Sigmoid colon (tissue), 7 donors: Measurements from ENCODE around the gene CCNT1. TPM values are rescaled to one million over a fixed set of nuclear protein-coding genes. Genes with fewer than 3 reads are reported as not detected.
A peak's percentile ranks its signal among the peaks of the same experiment; 100 is the strongest.

ENCODE experiments used
- DNase-seq: peaks from one replicate; pipeline ENCODE4 v3.0.0-alpha.2; 2019
- H3K27ac ChIP-seq, 4 donors: fragments of 200-600 bp; sonication (generic); one replicate each; pipeline ENCODE4 v1.5.1; 2016 to 2019; ENCODE audit warnings: mild to moderate bottlenecking in 1 of 4
- H3K27me3 ChIP-seq, 3 donors: fragments of 200-600 bp; sonication (generic); one replicate each; pipeline ENCODE4 v1.5.1; 2019; ENCODE audit warnings: mild to moderate bottlenecking in 1 of 3
- H3K36me3 ChIP-seq, 4 donors: fragments of 200-600 bp; sonication (generic); one replicate each; pipeline ENCODE4 v1.5.1; 2016 to 2019
- H3K4me1 ChIP-seq, 4 donors: fragments of 200-600 bp; sonication (generic); one replicate each; pipeline ENCODE4 v1.5.1; 2017 to 2019
- H3K4me3 ChIP-seq, 4 donors: fragments of 200-600 bp; sonication (generic); one replicate each; pipeline ENCODE4 v1.5.1; 2017 to 2019; ENCODE audit warnings: mild to moderate bottlenecking in 2 of 4, moderate library complexity in 1 of 4
- H3K9me3 ChIP-seq, 4 donors: fragments of 200-600 bp in 3 of 4; sonication (generic) in 3 of 4; one replicate each; pipeline versions ENCODE4 v1.5.1 to v1.6.1; 2013 to 2019
- CTCF ChIP-seq, 4 experiments: fragments of 450-650 bp in 3 of 4; fragments of 200-600 bp in 1 of 4; IDR thresholded peaks; one replicate each; pipeline ENCODE4 v1.5.1; 2016 to 2019; ENCODE audit warnings: antibody characterized with exemption in 4 of 4, mild to moderate bottlenecking in 3 of 4, moderate library complexity in 2 of 4
- EP300 ChIP-seq, 4 donors: sonication (generic); formaldehyde crosslinking; IDR thresholded peaks; one replicate each; pipeline ENCODE4 v1.6.1; 2017; ENCODE audit warnings: antibody characterized with exemption in 4 of 4
- POLR2A ChIP-seq, 2 donors: fragments of 450-650 bp; IDR thresholded peaks; one replicate each; pipeline ENCODE4 v1.6.1; 2016; ENCODE audit warnings: antibody characterized with exemption in 2 of 2, mild to moderate bottlenecking in 2 of 2, moderate library complexity in 2 of 2
- POLR2AphosphoS5 ChIP-seq, 4 donors: sonication (generic); formaldehyde crosslinking; IDR thresholded peaks; one replicate each; pipeline ENCODE4 v1.6.1; 2017; ENCODE audit warnings: antibody characterized with exemption in 4 of 4
- WGBS, 2 donors: extraction: QIAGEN DNeasy Blood & Tissue Kit; methylation state at CpG; one replicate each; pipeline ENCODE4 v1.1.7; 2013; 5-methylcytosine and 5-hydroxymethylcytosine counted together
- intact Hi-C: fragments of 100-400 bp; cut with DNase I; formaldehyde crosslinking; loops from one replicate; pipeline ENCODE4 v1.15.1; 2023
- polyA plus RNA-seq, 3 donors: library from polyadenylated mRNA; stranded (reverse); fragments of 200-250 nt; gene quantifications; one replicate each; pipeline ENCODE4 v1.2.3, GENCODE V29; 2013
- total RNA-seq, 4 donors: library from RNA; depleted of rRNA; stranded (reverse); fragments of >200 nt; gene quantifications; one replicate each; pipeline ENCODE4 v1.1.0, GENCODE V29; 2016
- donor health status: healthy with polysubstance abuse.
- donor health status: Bipolar disorder and iron deficiency.
- donor health status: healthy.

CCNT1 gene
- total and polyA plus RNA-seq, 7 donors = 3.0 to 29.2 (median 20.7) TPM

GRCh38 chr12:48693572-48693971 lies 22.9 kb downstream of the CCNT1 start:
- Histone ChIP-seq H3K4me1 (peaks cover 0 to 18% (median 14%) of the 10 kb centered on the region in 4 donors), H3K9me3 (no peaks in the 10 kb centered on the region), H3K4me3 (no peak overlapping the region), H3K27ac (no peak overlapping the region), H3K36me3 (peaks cover 19 to 75% (median 38%) of the 10 kb centered on the region in 4 donors), H3K27me3 (no peaks in the 10 kb centered on the region)
- intact Hi-C loops = no loop called here
- 92 to 94% methylated on average over 6 of the region's 6 CpGs for WGBS, 2 donors
- no peak for DNase-seq
- TF ChIP-seq EP300 (IDR thresholded peaks at IDR 0.05) = no peak
- no peak for TF ChIP-seq POLR2A (IDR thresholded peaks at IDR 0.05)
- no peak for TF ChIP-seq CTCF (IDR thresholded peaks at IDR 0.05)
- TF ChIP-seq POLR2AphosphoS5 (IDR thresholded peaks at IDR 0.05) = no peak

GRCh38 chr12:48691826-48692487 lies 24.6 kb downstream of the CCNT1 start:
- no peak for TF ChIP-seq CTCF (IDR thresholded peaks at IDR 0.05)
- peak overlapping the region in 1 of 4 donors; percentile 62 for H3K27ac ChIP-seq
- intact Hi-C loops = no loop called here
- 54 to 74% methylated on average over 2 of the region's 2 CpGs for WGBS, 2 donors
- peaks cover 0 to 18% (median 14%) of the 10 kb centered on the region in 4 donors for H3K4me1 ChIP-seq
- no peak for DNase-seq
- H3K27me3 ChIP-seq = no peaks in the 10 kb centered on the region
- H3K36me3 ChIP-seq = peaks cover 19 to 69% (median 30%) of the 10 kb centered on the region in 4 donors
- H3K9me3 ChIP-seq = no peaks in the 10 kb centered on the region
- H3K4me3 ChIP-seq = no peak overlapping the region

- no peak for DNase-seq
- Histone ChIP-seq H3K9me3 (no peaks in the 10 kb centered on the region), H3K36me3 (peaks cover 19 to 60% (median 29%) of the 10 kb centered on the region in 4 donors), H3K27ac (peak overlapping the region in 1 of 4 donors; percentile 62), H3K27me3 (no peaks in the 10 kb centered on the region), H3K4me3 (no peak overlapping the region), H3K4me1 (peaks cover 0 to 18% (median 14%) of the 10 kb centered on the region in 4 donors)
- intact Hi-C loops = no loop called here
- no peak for TF ChIP-seq POLR2A (IDR thresholded peaks at IDR 0.05)
- no peak for TF ChIP-seq POLR2AphosphoS5 (IDR thresholded peaks at IDR 0.05)
- TF ChIP-seq EP300 (IDR thresholded peaks at IDR 0.05) = no peak
- 36 to 64% methylated on average over 4 of the region's 4 CpGs for WGBS, 2 donors
These were observed 25.5 kb downstream of the CCNT1 start for GRCh38 chr12:48690990-48691389.

- Histone ChIP-seq H3K36me3 (peaks cover 19 to 55% (median 27%) of the 10 kb centered on the region in 4 donors), H3K27me3 (no peaks in the 10 kb centered on the region), H3K4me1 (peaks cover 0 to 18% (median 14%) of the 10 kb centered on the region in 4 donors), H3K4me3 (no peak overlapping the region), H3K9me3 (no peaks in the 10 kb centered on the region), H3K27ac (peak overlapping the region in 2 of 4 donors; percentile 12 to 62)
- no peak for DNase-seq
- intact Hi-C loops = no loop called here
- WGBS, 2 donors = 80 to 83% methylated on average over 4 of the region's 4 CpGs
- no peak for TF ChIP-seq CTCF (IDR thresholded peaks at IDR 0.05)
- no peak for TF ChIP-seq POLR2A (IDR thresholded peaks at IDR 0.05)
- no peak for TF ChIP-seq POLR2AphosphoS5 (IDR thresholded peaks at IDR 0.05)
- no peak for TF ChIP-seq EP300 (IDR thresholded peaks at IDR 0.05)
These were observed 26.1 kb downstream of the CCNT1 start for GRCh38 chr12:48690436-48690835.

- H3K4me1 ChIP-seq = peaks cover 0 to 18% (median 14%) of the 10 kb centered on the region in 4 donors
- TF ChIP-seq EP300 (IDR thresholded peaks at IDR 0.05) (no peak), POLR2A (IDR thresholded peaks at IDR 0.05) (no peak), POLR2AphosphoS5 (IDR thresholded peaks at IDR 0.05) (no peak), CTCF (IDR thresholded peaks at IDR 0.05) (no peak)
- WGBS, 2 donors = 66 to 76% methylated on average over 1 of the region's 1 CpG
- peaks cover 10 to 39% (median 16%) of the 10 kb centered on the region in 4 donors for H3K36me3 ChIP-seq
- no peaks in the 10 kb centered on the region for H3K27me3 ChIP-seq
- no peak overlapping the region for H3K4me3 ChIP-seq
- no peaks in the 10 kb centered on the region for H3K9me3 ChIP-seq
- H3K27ac ChIP-seq = no peak overlapping the region
- intact Hi-C loops = no loop called here
- DNase-seq = no peak
These were observed 27.7 kb downstream of the CCNT1 start for GRCh38 chr12:48688836-48689235.
